ENCODE data around the gene CLEC16A. TPM values are rescaled to one million over a fixed set of nuclear protein-coding genes. Genes with fewer than 3 reads are reported as not detected.

Gene CLEC16A
- total RNA-seq, 4 donors from 2014 or later, result 20.2 to 28.8 (median 22.8) TPM

GRCh38 chr16:10933865-10934264 lies 10.5 kb upstream of the CLEC16A start:
- TF ChIP-seq, protein P1, sequence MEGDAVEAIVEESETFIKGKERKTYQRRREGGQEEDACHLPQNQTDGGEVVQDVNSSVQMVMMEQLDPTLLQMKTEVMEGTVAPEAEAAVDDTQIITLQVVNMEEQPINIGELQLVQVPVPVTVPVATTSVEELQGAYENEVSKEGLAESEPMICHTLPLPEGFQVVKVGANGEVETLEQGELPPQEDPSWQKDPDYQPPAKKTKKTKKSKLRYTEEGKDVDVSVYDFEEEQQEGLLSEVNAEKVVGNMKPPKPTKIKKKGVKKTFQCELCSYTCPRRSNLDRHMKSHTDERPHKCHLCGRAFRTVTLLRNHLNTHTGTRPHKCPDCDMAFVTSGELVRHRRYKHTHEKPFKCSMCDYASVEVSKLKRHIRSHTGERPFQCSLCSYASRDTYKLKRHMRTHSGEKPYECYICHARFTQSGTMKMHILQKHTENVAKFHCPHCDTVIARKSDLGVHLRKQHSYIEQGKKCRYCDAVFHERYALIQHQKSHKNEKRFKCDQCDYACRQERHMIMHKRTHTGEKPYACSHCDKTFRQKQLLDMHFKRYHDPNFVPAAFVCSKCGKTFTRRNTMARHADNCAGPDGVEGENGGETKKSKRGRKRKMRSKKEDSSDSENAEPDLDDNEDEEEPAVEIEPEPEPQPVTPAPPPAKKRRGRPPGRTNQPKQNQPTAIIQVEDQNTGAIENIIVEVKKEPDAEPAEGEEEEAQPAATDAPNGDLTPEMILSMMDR (IDR thresholded peaks at IDR 0.05; ENCODE audit: low read depth), result no peak

GRCh38 chr16:10934325-10935107 lies 9.8 kb upstream of the CLEC16A start:
- TF ChIP-seq, protein P1 (IDR thresholded peaks at IDR 0.05; ENCODE audit: low read depth), result no peak

GRCh38 chr16:10935226-10935915 lies 9.0 kb upstream of the CLEC16A start:
- TF ChIP-seq, protein P1 (IDR thresholded peaks at IDR 0.05; ENCODE audit: low read depth), result no peak

DNA sequence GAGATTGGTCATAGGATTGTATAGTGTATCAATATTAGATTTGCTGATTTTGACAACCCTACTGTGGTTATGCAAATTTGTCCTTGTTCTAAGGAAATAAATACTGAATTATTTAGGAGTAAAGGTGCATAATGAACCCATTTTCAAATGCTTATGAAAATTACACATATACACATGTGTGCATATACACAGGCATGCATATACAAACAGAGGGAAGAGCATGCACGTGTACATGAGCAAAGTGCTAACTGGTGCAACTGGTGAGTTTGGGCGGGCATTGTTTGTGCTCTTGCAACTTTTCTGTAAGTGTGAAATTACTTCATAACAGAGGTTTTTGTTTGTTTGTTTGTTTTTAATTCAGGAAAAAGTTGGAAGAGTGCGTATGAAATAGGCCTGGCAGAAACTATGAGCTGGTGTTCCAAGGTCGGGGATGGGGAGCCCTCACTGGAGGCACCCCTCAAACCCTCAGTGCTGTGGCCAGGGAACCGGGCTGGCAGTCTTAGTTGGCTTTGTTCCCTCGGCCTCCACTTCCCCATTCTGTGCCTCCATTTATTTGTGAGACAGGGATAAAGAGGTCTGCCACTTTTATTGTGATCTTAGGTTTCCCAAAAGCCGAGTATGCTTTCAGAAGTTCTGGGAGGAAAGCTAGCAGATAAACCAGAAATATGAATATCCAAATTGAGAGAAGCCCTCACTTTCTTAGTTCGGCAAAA lies 7.9 kb upstream of the CLEC16A start:
- TF ChIP-seq, protein P1 (IDR thresholded peaks at IDR 0.05; ENCODE audit: low read depth), result no peak

DNA sequence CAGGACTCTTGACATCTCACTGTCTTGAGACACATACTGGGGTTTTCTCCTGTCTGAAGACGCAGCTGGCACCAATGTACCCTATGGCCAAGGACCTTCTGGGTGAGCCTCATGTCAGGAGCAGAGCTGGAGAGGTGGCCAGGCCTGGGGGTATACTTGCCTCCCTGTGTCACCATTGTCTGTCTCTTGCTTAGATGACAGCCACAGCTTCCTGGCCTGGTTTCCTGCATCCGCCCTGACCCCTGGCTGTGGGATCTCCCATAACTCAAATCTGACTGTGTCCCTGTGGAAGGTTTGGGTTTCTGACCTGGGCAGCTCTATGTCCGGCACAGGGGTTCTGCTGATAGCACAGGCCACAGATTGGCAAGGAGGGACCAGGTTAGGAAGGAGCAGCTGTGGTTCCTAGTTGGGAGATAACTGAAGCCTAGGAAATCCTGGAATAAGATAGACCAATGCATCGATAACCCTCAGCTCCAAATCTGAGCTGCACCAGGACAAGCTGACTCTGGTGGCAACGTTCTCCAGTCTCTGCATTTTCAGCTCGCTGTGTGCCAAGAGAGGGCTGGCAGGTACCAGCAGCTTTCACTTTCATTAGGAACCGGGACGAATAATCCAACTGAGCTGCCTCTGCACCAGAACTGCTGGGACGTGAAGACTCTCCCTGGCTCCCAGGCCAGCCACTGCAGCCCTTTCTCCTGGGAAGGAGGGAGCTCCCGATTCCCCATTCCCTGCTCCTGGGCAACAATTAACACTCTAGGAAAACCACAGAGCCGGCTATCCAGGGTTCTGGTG lies 7.1 kb upstream of the CLEC16A start:
- TF ChIP-seq, protein P1 (IDR thresholded peaks at IDR 0.05; ENCODE audit: low read depth), result no peak

DNA sequence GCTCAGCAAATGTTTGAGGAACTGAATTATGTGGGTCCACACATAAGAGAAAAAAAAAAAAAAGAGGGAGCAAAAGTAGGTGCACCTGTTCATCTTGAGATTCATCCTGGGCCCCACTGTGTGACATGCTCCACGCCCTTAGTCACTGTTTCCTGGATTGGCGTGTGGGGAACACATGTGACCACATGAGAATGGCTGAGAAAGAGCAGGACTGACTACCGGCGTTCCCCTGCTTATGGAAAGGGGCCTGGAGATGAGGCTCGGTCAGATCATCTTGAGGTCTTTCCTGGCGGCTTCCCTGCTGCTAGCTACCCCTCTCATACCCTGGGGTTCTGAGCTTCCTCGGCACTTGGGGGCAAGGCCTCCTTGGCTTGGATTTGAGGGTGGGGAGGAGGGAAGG lies 6.0 kb upstream of the CLEC16A start:
- TF ChIP-seq, protein P1 (IDR thresholded peaks at IDR 0.05; ENCODE audit: low read depth), result no peak
